ENCODE results near the gene DUSP15. TPM values are rescaled to one million over a fixed set of nuclear protein-coding genes. Genes with fewer than 3 reads are reported as not detected.

The DUSP15 gene
- total RNA-seq, 1 experiment from 2014 or later = not detected

DNA sequence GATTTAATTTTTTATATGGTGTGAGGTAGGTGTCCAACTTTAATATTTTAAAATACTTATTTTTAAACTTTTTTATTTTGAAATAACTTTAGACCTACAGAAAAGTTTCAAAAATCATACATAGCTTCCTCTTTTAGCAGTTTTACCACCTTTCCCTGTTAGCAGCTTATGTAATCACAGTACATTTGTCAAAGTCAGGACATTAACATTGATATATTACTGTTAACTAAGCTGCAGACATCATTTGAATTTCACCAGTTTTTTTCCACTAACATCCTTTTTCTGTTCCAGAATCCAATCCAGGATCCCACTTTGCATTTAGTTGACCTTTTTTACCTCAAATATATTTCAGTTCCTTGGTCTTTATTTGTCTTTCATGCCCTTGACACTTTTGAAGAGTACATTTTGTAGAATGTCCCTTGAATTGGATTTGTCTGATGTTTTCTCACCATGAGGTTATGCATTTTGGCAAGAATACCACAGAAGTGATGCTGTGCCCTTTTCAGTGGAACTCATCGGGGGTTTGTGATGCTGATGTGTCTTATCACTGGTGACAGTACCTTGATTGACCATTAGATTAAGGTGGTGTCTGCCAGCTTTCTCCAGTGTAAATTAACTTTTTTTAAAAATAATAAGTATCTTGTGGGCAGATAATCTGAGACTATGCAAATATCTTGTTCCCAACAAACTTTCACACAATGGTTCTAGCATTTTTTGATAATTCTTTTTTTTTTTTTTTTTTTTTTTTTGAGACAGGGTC is 33.5 kb upstream of the DUSP15 start:
- Histone ChIP-seq H3K36me3 (ENCODE audit: control insufficient read depth in 1 of 2, insufficient read depth in 2 of 2, low read length in 2 of 2) (no peaks in the 10 kb centered on the region), H3K9me3 (ENCODE audit: control insufficient read depth in 1 of 2, insufficient read depth in 1 of 2, low read depth in 1 of 2, low read length in 2 of 2) (no peaks in the 10 kb centered on the region), H4K20me1 (ENCODE audit: insufficient read depth) (no peaks in the 10 kb centered on the region), H3K9ac (ENCODE audit: low read length) (no peak overlapping the region), H3K4me2 (ENCODE audit: low read length) (no peak overlapping the region), H2AFZ (ENCODE audit: low read depth, low read length, poor library complexity, severe bottlenecking) (no peak overlapping the region), H3K79me2 (ENCODE audit: insufficient read depth, low read length) (no peaks in the 10 kb centered on the region), H3K27ac (ENCODE audit: low read depth, low read length) (no peak overlapping the region), H3K4me1 (ENCODE audit: control insufficient read depth in 1 of 2, insufficient read depth in 2 of 2, low read length in 2 of 2) (no peaks in the 10 kb centered on the region), H3K9me2 (ENCODE audit: insufficient read depth) (no peaks in the 10 kb centered on the region), H3K4me3 (replicated peaks in 1 of 2; ENCODE audit: low read depth in 1 of 2, low read length in 2 of 2) (no peak overlapping the region), H3K27me3 (ENCODE audit: insufficient read depth, low read length) (no peaks in the 10 kb centered on the region)
- intact Hi-C loops (cut with micrococcal nuclease) = no loop called here
- RAD21 ChIA-PET (ENCODE audit: low non-redundant PET in 1 of 2, low total read pairs in 2 of 2, uncharacterized antibody in 2 of 2, unreplicated experiment in 2 of 2) = no interaction called here
- ATAC-seq (no peak), DNase-seq (ENCODE audit: low read depth, low spot score) (no peak)
- POLR2A ChIA-PET = no interaction called here
- CTCF ChIA-PET = no interaction called here
- BruUV-seq (replicated peaks) = no TSS peak
- TF ChIP-seq TCF7L2 (IDR thresholded peaks at IDR 0.05; ENCODE audit: borderline replicate concordance, extremely low read depth, insufficient read depth, insufficient read length) (no peak), YY1 (IDR thresholded peaks at IDR 0.05; ENCODE audit: extremely low read depth, insufficient replicate concordance, low read depth, low read length) (no peak), ELF1 (IDR thresholded peaks at IDR 0.05; ENCODE audit: borderline replicate concordance, low read depth) (no peak), SRF (IDR thresholded peaks at IDR 0.05; ENCODE audit: low read depth) (no peak), SP1 (IDR thresholded peaks at IDR 0.05; ENCODE audit: low read depth) (no peak), CEBPB (IDR thresholded peaks at IDR 0.05; ENCODE audit: low read depth) (no peak), JUND (IDR thresholded peaks at IDR 0.05) (no peak), POLR2A (IDR thresholded peaks at IDR 0.05; ENCODE audit: borderline replicate concordance, extremely low read depth, insufficient read depth, insufficient read length) (no peak), ZNF274 (IDR thresholded peaks at IDR 0.05; ENCODE audit: low read depth, low read length) (no peak), POLR2AphosphoS5 (IDR thresholded peaks at IDR 0.05; ENCODE audit: low read depth, low read length) (no peak), EGR1 (IDR thresholded peaks at IDR 0.05; ENCODE audit: low read depth) (no peak), ATF3 (IDR thresholded peaks at IDR 0.05) (no peak), SIN3A (IDR thresholded peaks at IDR 0.05; ENCODE audit: low read depth) (no peak), FOSL1 (IDR thresholded peaks at IDR 0.05; ENCODE audit: low read depth) (no peak), CBX3 (IDR thresholded peaks at IDR 0.05; ENCODE audit: low read depth) (no peak), EZH2phosphoT487 (IDR thresholded peaks at IDR 0.05; ENCODE audit: borderline replicate concordance) (no peak), ZFX (IDR thresholded peaks at IDR 0.05) (no peak)
- TF ChIP-seq, protein P1, sequence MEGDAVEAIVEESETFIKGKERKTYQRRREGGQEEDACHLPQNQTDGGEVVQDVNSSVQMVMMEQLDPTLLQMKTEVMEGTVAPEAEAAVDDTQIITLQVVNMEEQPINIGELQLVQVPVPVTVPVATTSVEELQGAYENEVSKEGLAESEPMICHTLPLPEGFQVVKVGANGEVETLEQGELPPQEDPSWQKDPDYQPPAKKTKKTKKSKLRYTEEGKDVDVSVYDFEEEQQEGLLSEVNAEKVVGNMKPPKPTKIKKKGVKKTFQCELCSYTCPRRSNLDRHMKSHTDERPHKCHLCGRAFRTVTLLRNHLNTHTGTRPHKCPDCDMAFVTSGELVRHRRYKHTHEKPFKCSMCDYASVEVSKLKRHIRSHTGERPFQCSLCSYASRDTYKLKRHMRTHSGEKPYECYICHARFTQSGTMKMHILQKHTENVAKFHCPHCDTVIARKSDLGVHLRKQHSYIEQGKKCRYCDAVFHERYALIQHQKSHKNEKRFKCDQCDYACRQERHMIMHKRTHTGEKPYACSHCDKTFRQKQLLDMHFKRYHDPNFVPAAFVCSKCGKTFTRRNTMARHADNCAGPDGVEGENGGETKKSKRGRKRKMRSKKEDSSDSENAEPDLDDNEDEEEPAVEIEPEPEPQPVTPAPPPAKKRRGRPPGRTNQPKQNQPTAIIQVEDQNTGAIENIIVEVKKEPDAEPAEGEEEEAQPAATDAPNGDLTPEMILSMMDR (IDR thresholded peaks at IDR 0.05 in 2 of 3, conservative IDR thresholded peaks at IDR 0.05 in 1 of 3; ENCODE audit: borderline replicate concordance in 1 of 3, insufficient read depth in 1 of 3, low read depth in 2 of 3, low read length in 2 of 3) = no peak
- TF ChIP-seq, protein P2, sequence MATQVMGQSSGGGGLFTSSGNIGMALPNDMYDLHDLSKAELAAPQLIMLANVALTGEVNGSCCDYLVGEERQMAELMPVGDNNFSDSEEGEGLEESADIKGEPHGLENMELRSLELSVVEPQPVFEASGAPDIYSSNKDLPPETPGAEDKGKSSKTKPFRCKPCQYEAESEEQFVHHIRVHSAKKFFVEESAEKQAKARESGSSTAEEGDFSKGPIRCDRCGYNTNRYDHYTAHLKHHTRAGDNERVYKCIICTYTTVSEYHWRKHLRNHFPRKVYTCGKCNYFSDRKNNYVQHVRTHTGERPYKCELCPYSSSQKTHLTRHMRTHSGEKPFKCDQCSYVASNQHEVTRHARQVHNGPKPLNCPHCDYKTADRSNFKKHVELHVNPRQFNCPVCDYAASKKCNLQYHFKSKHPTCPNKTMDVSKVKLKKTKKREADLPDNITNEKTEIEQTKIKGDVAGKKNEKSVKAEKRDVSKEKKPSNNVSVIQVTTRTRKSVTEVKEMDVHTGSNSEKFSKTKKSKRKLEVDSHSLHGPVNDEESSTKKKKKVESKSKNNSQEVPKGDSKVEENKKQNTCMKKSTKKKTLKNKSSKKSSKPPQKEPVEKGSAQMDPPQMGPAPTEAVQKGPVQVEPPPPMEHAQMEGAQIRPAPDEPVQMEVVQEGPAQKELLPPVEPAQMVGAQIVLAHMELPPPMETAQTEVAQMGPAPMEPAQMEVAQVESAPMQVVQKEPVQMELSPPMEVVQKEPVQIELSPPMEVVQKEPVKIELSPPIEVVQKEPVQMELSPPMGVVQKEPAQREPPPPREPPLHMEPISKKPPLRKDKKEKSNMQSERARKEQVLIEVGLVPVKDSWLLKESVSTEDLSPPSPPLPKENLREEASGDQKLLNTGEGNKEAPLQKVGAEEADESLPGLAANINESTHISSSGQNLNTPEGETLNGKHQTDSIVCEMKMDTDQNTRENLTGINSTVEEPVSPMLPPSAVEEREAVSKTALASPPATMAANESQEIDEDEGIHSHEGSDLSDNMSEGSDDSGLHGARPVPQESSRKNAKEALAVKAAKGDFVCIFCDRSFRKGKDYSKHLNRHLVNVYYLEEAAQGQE (IDR thresholded peaks at IDR 0.05; ENCODE audit: low read depth) = no peak
- TF ChIP-seq, protein P3, sequence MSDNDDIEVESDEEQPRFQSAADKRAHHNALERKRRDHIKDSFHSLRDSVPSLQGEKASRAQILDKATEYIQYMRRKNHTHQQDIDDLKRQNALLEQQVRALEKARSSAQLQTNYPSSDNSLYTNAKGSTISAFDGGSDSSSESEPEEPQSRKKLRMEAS (IDR thresholded peaks at IDR 0.05) = no peak
